ENCODE results near the gene RBAK. TPM values are rescaled to one million over a fixed set of nuclear protein-coding genes. Genes with fewer than 3 reads are reported as not detected.
A peak's percentile ranks its signal among the peaks of the same experiment; 100 is the strongest.

The RBAK gene
- 1 to 10 TPM; 4.0 to 6.9 (median 5.1) TPM for total RNA-seq
- long read RNA-seq, full-length matches to known transcripts: 1 of 1 reads
- long read RNA-seq, partial matches to known transcripts: 0 of 1 reads
- long read RNA-seq, other reads (novel, unspliced or antisense): 0 of 1 reads

DNA sequence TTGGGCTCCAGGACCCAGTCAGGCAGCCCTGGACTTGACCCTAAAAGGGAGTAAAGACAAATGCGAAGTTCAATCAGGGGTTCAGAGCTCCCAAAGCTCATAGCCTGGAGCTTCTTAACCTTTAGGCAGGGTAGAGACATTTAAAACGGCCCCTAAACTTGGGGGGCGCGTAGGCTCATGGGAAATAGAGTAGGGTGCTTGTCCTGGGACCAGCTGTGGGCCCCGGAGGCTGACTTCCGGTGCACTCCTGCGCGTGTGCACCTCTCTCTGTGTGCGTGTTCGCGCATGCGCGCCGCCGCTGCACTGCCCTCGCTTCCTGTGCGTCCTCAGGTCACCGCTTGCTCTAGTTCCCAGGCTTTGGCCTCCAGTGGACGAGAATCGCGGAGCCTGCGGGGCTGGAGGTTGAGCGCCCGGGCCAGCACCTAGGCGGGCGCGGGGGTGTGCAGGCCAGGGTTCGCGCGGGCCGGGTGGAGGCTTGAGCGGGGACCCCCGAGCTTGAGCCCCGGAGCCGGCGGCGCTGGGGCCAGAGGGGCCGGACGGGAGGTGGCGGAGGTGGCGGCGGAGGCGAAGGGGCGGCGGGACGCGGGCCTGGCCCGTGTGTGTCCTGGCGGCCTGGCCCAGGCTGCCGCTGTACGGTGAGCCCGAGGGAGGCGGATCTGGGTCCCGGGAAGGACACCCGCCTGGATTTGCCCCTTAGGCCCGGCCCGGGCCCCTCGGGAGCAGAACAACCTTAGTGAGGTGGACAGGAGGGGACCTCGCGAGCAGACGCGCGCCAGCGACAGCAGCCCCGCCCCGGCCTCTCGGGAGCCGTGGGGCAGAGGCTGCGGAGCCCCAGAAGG, at the start of gene RBAK:
RBAK (plus strand) TSS at position 303 of the 839 bp plus-strand sequence. CDS start 2,217 bp downstream, outside the sequence.
- no peaks in the 10 kb centered on the region for H3K27me3 ChIP-seq
- WGBS (ENCODE audit: insufficient coverage, low coverage, low lambda C conversion rate, missing lambda C conversion rate): 0% methylated on average over 14 of the region's 69 CpGs
- peaks cover 0 to 16% (median 5%) of the 10 kb centered on the region in 4 donors for H3K36me3 ChIP-seq
- H3K4me1 ChIP-seq: peaks cover 0 to 5% (median 0%) of the 10 kb centered on the region in 4 donors
- H3K9me3 ChIP-seq: no peaks in the 10 kb centered on the region
- peak within 1 kb of the TSS; percentile 82 to 98 (median 94) for H3K4me3 ChIP-seq
- peak; percentile 100 for ATAC-seq
- peak; percentile 95 to 98 (median 96) for DNase-seq
- intact Hi-C loops (cut with DNase I): no loop called here
- TF ChIP-seq, protein P1, sequence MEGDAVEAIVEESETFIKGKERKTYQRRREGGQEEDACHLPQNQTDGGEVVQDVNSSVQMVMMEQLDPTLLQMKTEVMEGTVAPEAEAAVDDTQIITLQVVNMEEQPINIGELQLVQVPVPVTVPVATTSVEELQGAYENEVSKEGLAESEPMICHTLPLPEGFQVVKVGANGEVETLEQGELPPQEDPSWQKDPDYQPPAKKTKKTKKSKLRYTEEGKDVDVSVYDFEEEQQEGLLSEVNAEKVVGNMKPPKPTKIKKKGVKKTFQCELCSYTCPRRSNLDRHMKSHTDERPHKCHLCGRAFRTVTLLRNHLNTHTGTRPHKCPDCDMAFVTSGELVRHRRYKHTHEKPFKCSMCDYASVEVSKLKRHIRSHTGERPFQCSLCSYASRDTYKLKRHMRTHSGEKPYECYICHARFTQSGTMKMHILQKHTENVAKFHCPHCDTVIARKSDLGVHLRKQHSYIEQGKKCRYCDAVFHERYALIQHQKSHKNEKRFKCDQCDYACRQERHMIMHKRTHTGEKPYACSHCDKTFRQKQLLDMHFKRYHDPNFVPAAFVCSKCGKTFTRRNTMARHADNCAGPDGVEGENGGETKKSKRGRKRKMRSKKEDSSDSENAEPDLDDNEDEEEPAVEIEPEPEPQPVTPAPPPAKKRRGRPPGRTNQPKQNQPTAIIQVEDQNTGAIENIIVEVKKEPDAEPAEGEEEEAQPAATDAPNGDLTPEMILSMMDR (IDR thresholded peaks at IDR 0.05): no peak
- peak; percentile 74 for TF ChIP-seq POLR2A (IDR thresholded peaks at IDR 0.05)
- peak within 1 kb of the TSS; percentile 27 to 85 (median 76) for H3K27ac ChIP-seq

DNA sequence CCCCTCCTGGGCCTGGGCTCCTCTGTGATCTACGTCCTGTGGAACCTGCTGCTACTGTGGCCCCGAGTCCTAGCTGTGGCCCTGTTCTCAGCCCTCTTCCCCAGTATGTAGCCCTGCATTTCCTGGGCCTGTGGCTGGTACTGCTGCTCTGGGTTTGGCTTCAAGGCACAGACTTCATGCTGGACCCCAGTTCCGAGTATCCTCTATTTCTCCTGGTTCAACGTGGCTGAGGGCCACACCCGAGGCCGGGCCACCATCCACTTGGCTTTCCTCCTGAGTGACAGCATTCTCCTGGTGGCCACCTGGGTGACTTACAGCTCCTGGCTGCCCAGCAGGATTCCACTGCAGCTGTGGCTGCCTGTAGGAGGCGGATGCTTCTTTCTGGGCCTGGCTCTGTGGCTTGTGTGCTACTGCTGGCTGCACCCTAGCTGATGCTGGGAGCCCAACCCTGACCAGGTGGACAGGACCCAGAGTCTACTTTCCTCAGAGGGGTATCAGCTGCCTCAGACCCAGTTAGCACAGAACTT, 48.9 kb upstream of the RBAK start:
- Histone ChIP-seq H3K27me3 (no peaks in the 10 kb centered on the region), H3K9me3 (no peaks in the 10 kb centered on the region), H3K27ac (no peak overlapping the region), H3K4me3 (no peak overlapping the region), H3K36me3 (peaks cover 0 to 24% (median 4%) of the 10 kb centered on the region in 4 donors), H3K4me1 (no peaks in the 10 kb centered on the region)
- WGBS (ENCODE audit: insufficient coverage, low coverage, low lambda C conversion rate, missing lambda C conversion rate): no CpG with 5 or more reads among the region's 7 CpGs
- ATAC-seq (no peak), DNase-seq (no peak)
- intact Hi-C loops (cut with DNase I): no loop called here
- no peak for TF ChIP-seq POLR2A (IDR thresholded peaks at IDR 0.05)

DNA sequence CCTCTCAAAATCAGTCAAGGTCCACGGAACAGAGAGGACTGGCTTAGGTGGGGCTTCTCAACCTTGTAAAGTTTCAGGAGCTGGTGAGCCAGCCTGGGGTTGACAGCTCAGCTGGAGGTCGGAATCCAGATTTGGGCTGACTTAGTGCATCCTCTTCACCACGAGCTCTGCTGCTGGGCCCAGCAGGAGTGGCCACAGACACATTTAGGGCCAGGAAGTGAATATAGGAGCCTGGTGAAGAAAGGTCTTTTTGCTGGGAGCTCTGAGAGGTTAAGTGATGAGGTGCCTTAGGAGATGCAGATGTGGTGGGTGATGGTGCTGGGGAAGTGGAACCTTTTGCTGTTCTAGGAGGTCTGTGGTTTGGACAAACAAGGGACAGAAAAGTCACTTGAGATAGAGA, 47.4 kb upstream of the RBAK start:
- TF ChIP-seq, protein P1 (IDR thresholded peaks at IDR 0.05): no peak
- TF ChIP-seq POLR2A (IDR thresholded peaks at IDR 0.05): no peak
- Histone ChIP-seq H3K9me3 (no peaks in the 10 kb centered on the region), H3K27me3 (no peaks in the 10 kb centered on the region), H3K36me3 (peaks cover 0 to 18% (median 4%) of the 10 kb centered on the region in 4 donors), H3K4me3 (no peak overlapping the region), H3K4me1 (no peaks in the 10 kb centered on the region), H3K27ac (no peak overlapping the region)
- DNase-seq (no peak), ATAC-seq (no peak)
- intact Hi-C loops (cut with DNase I): no loop called here
- WGBS (ENCODE audit: insufficient coverage, low coverage, low lambda C conversion rate, missing lambda C conversion rate): 93% methylated on average over 2 of the region's 3 CpGs

DNA sequence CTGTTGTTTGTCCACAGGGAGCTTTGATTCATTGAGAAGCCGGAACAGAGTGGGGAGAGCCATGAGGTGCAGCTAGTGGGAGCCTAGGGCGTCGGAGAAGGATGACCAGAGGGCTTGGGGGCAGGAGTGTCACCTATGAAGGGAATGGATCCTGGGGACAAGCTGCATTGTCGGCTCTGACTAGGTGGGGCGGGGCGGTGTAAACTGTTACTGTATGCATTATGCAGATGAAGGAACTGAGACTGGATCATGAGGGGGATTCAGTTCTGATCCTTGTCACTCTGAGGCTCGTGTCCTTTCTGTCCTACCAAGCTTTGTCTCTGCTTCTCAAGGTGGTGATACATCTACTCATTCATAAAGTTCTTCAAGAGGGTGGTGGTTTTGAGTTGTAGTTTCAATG, 46.8 kb upstream of the RBAK start:
- TF ChIP-seq, protein P1 (IDR thresholded peaks at IDR 0.05): no peak
- TF ChIP-seq POLR2A (IDR thresholded peaks at IDR 0.05): no peak
- no peak overlapping the region for H3K27ac ChIP-seq
- H3K9me3 ChIP-seq: no peaks in the 10 kb centered on the region
- intact Hi-C loops (cut with DNase I): no loop called here
- ATAC-seq (no peak), DNase-seq (no peak)
- no peak overlapping the region for H3K4me3 ChIP-seq
- peaks cover 0 to 17% (median 1%) of the 10 kb centered on the region in 4 donors for H3K36me3 ChIP-seq
- H3K4me1 ChIP-seq: no peaks in the 10 kb centered on the region
- H3K27me3 ChIP-seq: no peaks in the 10 kb centered on the region
- 94% methylated on average over 7 of the region's 7 CpGs for WGBS (ENCODE audit: insufficient coverage, low coverage, low lambda C conversion rate, missing lambda C conversion rate)
